ENCODE measurements around the gene DPT. TPM values are rescaled to one million over a fixed set of nuclear protein-coding genes. Genes with fewer than 3 reads are reported as not detected.
A peak's percentile ranks its signal among the peaks of the same experiment; 100 is the strongest.

DPT gene
- total and polyA plus RNA-seq, 11 donors, result 15.1 to 74.1 (median 35.0) TPM

- peak in 1 of 5 donors; percentile 59 for DNase-seq
- intact Hi-C loops (cut with DNase I), result no loop called here
- no peaks in the 10 kb centered on the region for H3K9me3 ChIP-seq
- H3K4me1 ChIP-seq, result peaks cover 0 to 36% (median 11%) of the 10 kb centered on the region in 12 donors
- TF ChIP-seq CTCF (IDR thresholded peaks at IDR 0.05), result no peak
- TF ChIP-seq POLR2A (IDR thresholded peaks at IDR 0.05), result no peak
- peak; percentile 68 to 83 (median 72) for ATAC-seq
- 48 to 79% (median 56%) methylated on average over 1 of the region's 1 CpG for WGBS, 4 donors
- H3K27me3 ChIP-seq, result no peaks in the 10 kb centered on the region
- peak overlapping the region; percentile 3 to 74 (median 56) for H3K27ac ChIP-seq
- H3K36me3 ChIP-seq, result no peaks in the 10 kb centered on the region
- no peak overlapping the region for H3K4me3 ChIP-seq
These were observed 20.2 kb downstream of the DPT start for GRCh38 chr1:168708698-168709404.

GRCh38 chr1:168706391-168706992 is 22.5 kb downstream of the DPT start:
- TF ChIP-seq CTCF (IDR thresholded peaks at IDR 0.05), result no peak
- TF ChIP-seq POLR2A (IDR thresholded peaks at IDR 0.05), result no peak
- DNase-seq, result no peak
- ATAC-seq, result no peak
- Histone ChIP-seq H3K27ac (peak overlapping the region in 3 of 12 donors; percentile 21 to 35 (median 22)), H3K9me3 (no peaks in the 10 kb centered on the region), H3K27me3 (no peaks in the 10 kb centered on the region), H3K36me3 (no peaks in the 10 kb centered on the region), H3K4me1 (peaks cover 0 to 36% (median 11%) of the 10 kb centered on the region in 12 donors), H3K4me3 (no peak overlapping the region)
- intact Hi-C loops (cut with DNase I), result no loop called here
- WGBS, 4 donors, result 43 to 62% (median 51%) methylated on average over 3 of the region's 3 CpGs

GRCh38 chr1:168700575-168701268 is 28.3 kb downstream of the DPT start:
- DNase-seq, result no peak
- Histone ChIP-seq H3K36me3 (no peaks in the 10 kb centered on the region), H3K27me3 (no peaks in the 10 kb centered on the region), H3K4me1 (peaks cover 0 to under 1% (median 0%) of the 10 kb centered on the region in 12 donors), H3K4me3 (no peak overlapping the region), H3K9me3 (no peaks in the 10 kb centered on the region), H3K27ac (no peak overlapping the region)
- no peak for TF ChIP-seq CTCF (IDR thresholded peaks at IDR 0.05)
- no peak for TF ChIP-seq POLR2A (IDR thresholded peaks at IDR 0.05)
- 59 to 86% (median 79%) methylated on average over 3 of the region's 3 CpGs for WGBS, 4 donors
- intact Hi-C loops (cut with DNase I), result no loop called here
- no peak for ATAC-seq

GRCh38 chr1:168698453-168698852 is 30.6 kb downstream of the DPT start:
- 53 to 96% (median 87%) methylated on average over 1 of the region's 1 CpG for WGBS, 4 donors
- no peak for DNase-seq
- Histone ChIP-seq H3K9me3 (no peaks in the 10 kb centered on the region), H3K27me3 (no peaks in the 10 kb centered on the region), H3K36me3 (no peaks in the 10 kb centered on the region), H3K4me3 (no peak overlapping the region), H3K4me1 (no peaks in the 10 kb centered on the region), H3K27ac (no peak overlapping the region)
- intact Hi-C loops (cut with DNase I), result no loop called here
- ATAC-seq, result no peak
- TF ChIP-seq CTCF (IDR thresholded peaks at IDR 0.05) (no peak), POLR2A (IDR thresholded peaks at IDR 0.05) (no peak)
